Activated CD4-positive, alpha-beta T cell treated with anti-CD3 and anti-CD28 coated beads, Interleukin-2, amount 10 ng/mL, durations not matched to agents 7 days and 5 days (primary cell): ENCODE data around the gene PIGU. TPM values are rescaled to one million over a fixed set of nuclear protein-coding genes. Genes with fewer than 3 reads are reported as not detected.
"Not testable (repeated sequence)": the region's sequence is repeated elsewhere in the genome, so short reads cannot be mapped to it uniquely, and the experiment has no call there.

Experiments used
- CTCF ChIA-PET: fragments of 350-600 bp; sonication (Branson Sonifier 250); formaldehyde crosslinking; loops from one replicate; lab custom pipeline; 2021; ENCODE audit warnings: antibody characterized with exemption; lab: Charles Lee
- POLR2A ChIA-PET: fragments of 350-600 bp; sonication (Branson Sonifier 250); formaldehyde crosslinking; loops from one replicate; lab custom pipeline; 2021; ENCODE audit warnings: antibody characterized with exemption; lab: Charles Lee
- DNase-seq: peaks from one replicate; pipeline ENCODE4 v3.0.0-alpha.2; 2020
- H3K27ac Mint-ChIP-seq: one replicate; pipeline ENCODE4 v1.8.0; 2021; ENCODE audit warnings: mild to moderate bottlenecking, moderate library complexity, mixed read lengths
- H3K27me3 Mint-ChIP-seq: one replicate; pipeline ENCODE4 v1.8.0; 2021; ENCODE audit warnings: mixed read lengths
- H3K36me3 Mint-ChIP-seq: one replicate; pipeline ENCODE4 v1.8.0; 2021; ENCODE audit warnings: low read depth, mixed read lengths
- H3K4me1 Mint-ChIP-seq: one replicate; pipeline ENCODE4 v1.8.0; 2021; ENCODE audit warnings: mixed read lengths
- H3K4me3 Mint-ChIP-seq: one replicate; pipeline ENCODE4 v1.8.0; 2021; ENCODE audit warnings: mild to moderate bottlenecking, moderate library complexity, mixed read lengths
- H3K9me3 Mint-ChIP-seq: one replicate; pipeline ENCODE4 v1.8.0; 2021; ENCODE audit warnings: mixed read lengths
- total RNA-seq, 2 experiments: library from RNA; stranded (reverse); gene quantifications; one replicate each; pipeline ENCODE4 v1.2.3, GENCODE V29; 2021

Gene PIGU
- total RNA-seq, 2 experiments from 2014 or later: 18.7 to 21.6 TPM

- CTCF ChIA-PET: interaction anchor here (1.0 to 1.5 kb wide), 3 partner anchors 9 to 27 kb away, joined by 3 to 4 read pairs (median 3); no protein-coding TSS in a partner anchor
- POLR2A ChIA-PET: no interaction called here
- DNase-seq: no peak
- no peaks in the 10 kb centered on the region for H3K36me3 Mint-ChIP-seq
- H3K4me1 Mint-ChIP-seq: peaks cover 21% of the 10 kb centered on the region
- H3K4me3 Mint-ChIP-seq: no peak overlapping the region
- H3K9me3 Mint-ChIP-seq: no peaks in the 10 kb centered on the region
- H3K27ac Mint-ChIP-seq: no peak overlapping the region
- no peaks in the 10 kb centered on the region for H3K27me3 Mint-ChIP-seq
Observed at GRCh38 chr20:34673412-34673811, 3.5 kb downstream of the PIGU start.

GRCh38 chr20:34669094-34669493 is 7.8 kb downstream of the PIGU start:
- no peak overlapping the region for H3K27ac Mint-ChIP-seq
- CTCF ChIA-PET: no interaction called here

GRCh38 chr20:34664751-34665150 is 12.1 kb downstream of the PIGU start:
- H3K36me3 Mint-ChIP-seq, H3K4me3 Mint-ChIP-seq, CTCF ChIA-PET, H3K27me3 Mint-ChIP-seq, H3K9me3 Mint-ChIP-seq, DNase-seq, H3K4me1 Mint-ChIP-seq, H3K27ac Mint-ChIP-seq, POLR2A ChIA-PET: not testable (repeated sequence)

More at GRCh38 chr20:34669094-34669493, 7.8 kb downstream of the PIGU start:
- Mint-ChIP-seq H3K4me3 (no peak overlapping the region), H3K9me3 (no peaks in the 10 kb centered on the region), H3K36me3 (no peaks in the 10 kb centered on the region), H3K27me3 (no peaks in the 10 kb centered on the region), H3K4me1 (peaks cover 4% of the 10 kb centered on the region)
- DNase-seq: no peak
- POLR2A ChIA-PET: no interaction called here

- CTCF ChIA-PET: interaction anchor here (0.6 to 1.0 kb wide), 3 partner anchors 11 to 217 kb away, joined by 3 to 4 read pairs (median 4); no protein-coding TSS in a partner anchor
- Mint-ChIP-seq H3K27me3 (no peaks in the 10 kb centered on the region), H3K36me3 (no peaks in the 10 kb centered on the region), H3K4me1 (peaks cover 2% of the 10 kb centered on the region), H3K9me3 (no peaks in the 10 kb centered on the region), H3K4me3 (no peak overlapping the region), H3K27ac (no peak overlapping the region)
- POLR2A ChIA-PET: no interaction called here
- no peak for DNase-seq
Observed at GRCh38 chr20:34663213-34663943, 13.5 kb downstream of the PIGU start.

GRCh38 chr20:34661811-34662210 is 15.1 kb downstream of the PIGU start:
- H3K27me3 Mint-ChIP-seq, CTCF ChIA-PET, H3K9me3 Mint-ChIP-seq, POLR2A ChIA-PET, H3K27ac Mint-ChIP-seq, H3K36me3 Mint-ChIP-seq, H3K4me3 Mint-ChIP-seq, H3K4me1 Mint-ChIP-seq, DNase-seq: not testable (repeated sequence)

- DNase-seq, H3K36me3 Mint-ChIP-seq, H3K27ac Mint-ChIP-seq, H3K27me3 Mint-ChIP-seq, H3K4me3 Mint-ChIP-seq, H3K4me1 Mint-ChIP-seq, POLR2A ChIA-PET, CTCF ChIA-PET, H3K9me3 Mint-ChIP-seq: not testable (repeated sequence)
Observed at GRCh38 chr20:34658654-34659053, 18.2 kb downstream of the PIGU start.

- CTCF ChIA-PET: no interaction called here
- H3K27ac Mint-ChIP-seq: no peak overlapping the region
- POLR2A ChIA-PET: no interaction called here
- H3K36me3 Mint-ChIP-seq: peaks cover 21% of the 10 kb centered on the region
- DNase-seq: no peak
- no peaks in the 10 kb centered on the region for H3K4me1 Mint-ChIP-seq
- H3K9me3 Mint-ChIP-seq: no peaks in the 10 kb centered on the region
- no peaks in the 10 kb centered on the region for H3K27me3 Mint-ChIP-seq
- no peak overlapping the region for H3K4me3 Mint-ChIP-seq
Observed at GRCh38 chr20:34654207-34654744, 22.6 kb downstream of the PIGU start.

GRCh38 chr20:34651200-34651599 is 25.7 kb downstream of the PIGU start:
- Mint-ChIP-seq H3K27me3 (no peaks in the 10 kb centered on the region), H3K9me3 (no peaks in the 10 kb centered on the region), H3K36me3 (peaks cover 13% of the 10 kb centered on the region), H3K4me3 (no peak overlapping the region), H3K4me1 (no peaks in the 10 kb centered on the region), H3K27ac (no peak overlapping the region)
- POLR2A ChIA-PET: no interaction called here
- CTCF ChIA-PET: interaction anchor here (1.8 kb wide), 1 partner anchor 12 kb away, joined by 7 read pairs; no protein-coding TSS in a partner anchor
- no peak for DNase-seq

- no peak for DNase-seq
- ChIA-PET CTCF (no interaction called here), POLR2A (no interaction called here)
- Mint-ChIP-seq H3K27me3 (no peaks in the 10 kb centered on the region), H3K9me3 (no peaks in the 10 kb centered on the region), H3K4me3 (no peak overlapping the region), H3K27ac (no peak overlapping the region), H3K36me3 (peaks cover 9% of the 10 kb centered on the region), H3K4me1 (no peaks in the 10 kb centered on the region)
Observed at GRCh38 chr20:34647737-34648136, 29.2 kb downstream of the PIGU start.

- POLR2A ChIA-PET: no interaction called here
- Mint-ChIP-seq H3K27ac (no peak overlapping the region), H3K27me3 (no peaks in the 10 kb centered on the region), H3K9me3 (no peaks in the 10 kb centered on the region), H3K36me3 (peaks cover 3% of the 10 kb centered on the region), H3K4me3 (no peak overlapping the region), H3K4me1 (no peaks in the 10 kb centered on the region)
- CTCF ChIA-PET: interaction anchor here (1.1 kb wide), 1 partner anchor 21 kb away, joined by 3 read pairs; no protein-coding TSS in a partner anchor
- DNase-seq: no peak
Observed at GRCh38 chr20:34644951-34645350, 31.9 kb downstream of the PIGU start.

GRCh38 chr20:34644345-34644744 is 32.5 kb downstream of the PIGU start:
- Mint-ChIP-seq H3K9me3 (no peaks in the 10 kb centered on the region), H3K27ac (no peak overlapping the region), H3K4me1 (no peaks in the 10 kb centered on the region), H3K36me3 (peaks cover 3% of the 10 kb centered on the region), H3K27me3 (no peaks in the 10 kb centered on the region), H3K4me3 (no peak overlapping the region)
- CTCF ChIA-PET: interaction anchor here (1.1 kb wide), 1 partner anchor 21 kb away, joined by 3 read pairs; no protein-coding TSS in a partner anchor
- POLR2A ChIA-PET: no interaction called here
- no peak for DNase-seq

- Mint-ChIP-seq H3K9me3 (no peaks in the 10 kb centered on the region), H3K4me1 (no peaks in the 10 kb centered on the region), H3K27me3 (no peaks in the 10 kb centered on the region), H3K27ac (no peak overlapping the region), H3K36me3 (peaks cover 3% of the 10 kb centered on the region), H3K4me3 (no peak overlapping the region)
- POLR2A ChIA-PET: no interaction called here
- CTCF ChIA-PET: interaction anchor here (1.1 kb wide), 1 partner anchor 20 kb away, joined by 3 read pairs; no protein-coding TSS in a partner anchor
- no peak for DNase-seq
Observed at GRCh38 chr20:34643928-34644327, 33.0 kb downstream of the PIGU start.

- POLR2A ChIA-PET: no interaction called here
- no peaks in the 10 kb centered on the region for H3K4me1 Mint-ChIP-seq
- H3K27me3 Mint-ChIP-seq: no peaks in the 10 kb centered on the region
- H3K9me3 Mint-ChIP-seq: no peaks in the 10 kb centered on the region
- DNase-seq: no peak
- peaks cover 6% of the 10 kb centered on the region for H3K36me3 Mint-ChIP-seq
- no peak overlapping the region for H3K27ac Mint-ChIP-seq
- CTCF ChIA-PET: interaction anchor here (0.5 to 1.0 kb wide), 3 partner anchors 35 to 340 kb away, joined by 3 read pairs; partner anchors contain the start of gene PIGU
- H3K4me3 Mint-ChIP-seq: no peak overlapping the region
Observed at GRCh38 chr20:34642009-34642408, 34.9 kb downstream of the PIGU start.
